NB4 (cell line): ENCODE measurements around the gene GET3.
"Not testable (repeated sequence)": the region's sequence is repeated elsewhere in the genome, so short reads cannot be mapped to it uniquely, and the experiment has no call there.

Experiments
- DNase-seq: peaks from one replicate; pipeline ENCODE4 v3.0.0; 2010; ENCODE audit warnings: low read depth
- H3K4me3 ChIP-seq: one replicate; pipeline ENCODE4 v1.5.1; 2011; ENCODE audit warnings: mild to moderate bottlenecking, low read depth, low read length, moderate library complexity
- CTCF ChIP-seq: IDR thresholded peaks from one replicate; pipeline ENCODE4 v1.5.1; 2012; ENCODE audit warnings: low read depth, low read length
- MAX ChIP-seq: IDR thresholded peaks from 2 replicates; pipeline ENCODE4 v1.6.1; 2011; ENCODE audit warnings: low read depth, low read length
- MYC ChIP-seq: IDR thresholded peaks from 2 replicates; pipeline ENCODE4 v1.6.1; 2011; ENCODE audit warnings: low read depth, low read length
- POLR2A ChIP-seq: IDR thresholded peaks from 2 replicates; pipeline ENCODE4 v1.6.1; 2011; ENCODE audit warnings: mild to moderate bottlenecking; ENCODE audit not compliant: insufficient read length; ENCODE audit errors: extremely low read depth

Gene GET3

GRCh38 chr19:12720851-12721655, 16.2 kb upstream of the GET3 start:
- TF ChIP-seq MAX (no peak), POLR2A (no peak)
- DNase-seq: no peak
- peak overlapping the region; percentile 87 for H3K4me3 ChIP-seq

GRCh38 chr19:12721656-12722565, 15.4 kb upstream of the GET3 start:
- peak overlapping the region; percentile 87 for H3K4me3 ChIP-seq
- peak; percentile 77 for DNase-seq
- TF ChIP-seq CTCF (no peak), MYC (no peak), MAX (no peak), POLR2A (no peak)

GRCh38 chr19:12722566-12723380, 14.5 kb upstream of the GET3 start:
- TF ChIP-seq CTCF (no peak), MYC (peak; percentile 95), POLR2A (peak; percentile 53), MAX (peak; percentile 99)
- H3K4me3 ChIP-seq: peak overlapping the region; percentile 87
- peak; percentile 99 for DNase-seq

GRCh38 chr19:12723381-12723640, 14.0 kb upstream of the GET3 start:
- DNase-seq: peak; percentile 40
- TF ChIP-seq CTCF (no peak), MAX (no peak), POLR2A (no peak), MYC (no peak)
- peak overlapping the region; percentile 87 for H3K4me3 ChIP-seq

- H3K4me3 ChIP-seq: peak within 1 kb of the TSS; percentile 87
- DNase-seq: peak; percentile 90
- TF ChIP-seq MYC (peak; percentile 99), CTCF (no peak), MAX (peak; percentile 99), POLR2A (peak; percentile 72)
Measured at GRCh38 chr19:12723641-12724426, 13.5 kb upstream of the GET3 start, which contains the start of gene TNPO2. TSS of gene TNPO2 (minus strand) at chr19:12723932. CDS start at chr19:12720977, 2,955 bp downstream.

GRCh38 chr19:12725612-12726011, 11.7 kb upstream of the GET3 start:
- not testable (repeated sequence) for H3K4me3 ChIP-seq, DNase-seq
